ENCODE measurements around the gene ANKZF1.

ANKZF1 gene

GRCh38 chr2:219218217-219218731 is 11.3 kb upstream of the ANKZF1 start:
- TF ChIP-seq RAD21 (IDR thresholded peaks at IDR 0.05; ENCODE audit: low read depth): no peak
- TF ChIP-seq, protein P1, sequence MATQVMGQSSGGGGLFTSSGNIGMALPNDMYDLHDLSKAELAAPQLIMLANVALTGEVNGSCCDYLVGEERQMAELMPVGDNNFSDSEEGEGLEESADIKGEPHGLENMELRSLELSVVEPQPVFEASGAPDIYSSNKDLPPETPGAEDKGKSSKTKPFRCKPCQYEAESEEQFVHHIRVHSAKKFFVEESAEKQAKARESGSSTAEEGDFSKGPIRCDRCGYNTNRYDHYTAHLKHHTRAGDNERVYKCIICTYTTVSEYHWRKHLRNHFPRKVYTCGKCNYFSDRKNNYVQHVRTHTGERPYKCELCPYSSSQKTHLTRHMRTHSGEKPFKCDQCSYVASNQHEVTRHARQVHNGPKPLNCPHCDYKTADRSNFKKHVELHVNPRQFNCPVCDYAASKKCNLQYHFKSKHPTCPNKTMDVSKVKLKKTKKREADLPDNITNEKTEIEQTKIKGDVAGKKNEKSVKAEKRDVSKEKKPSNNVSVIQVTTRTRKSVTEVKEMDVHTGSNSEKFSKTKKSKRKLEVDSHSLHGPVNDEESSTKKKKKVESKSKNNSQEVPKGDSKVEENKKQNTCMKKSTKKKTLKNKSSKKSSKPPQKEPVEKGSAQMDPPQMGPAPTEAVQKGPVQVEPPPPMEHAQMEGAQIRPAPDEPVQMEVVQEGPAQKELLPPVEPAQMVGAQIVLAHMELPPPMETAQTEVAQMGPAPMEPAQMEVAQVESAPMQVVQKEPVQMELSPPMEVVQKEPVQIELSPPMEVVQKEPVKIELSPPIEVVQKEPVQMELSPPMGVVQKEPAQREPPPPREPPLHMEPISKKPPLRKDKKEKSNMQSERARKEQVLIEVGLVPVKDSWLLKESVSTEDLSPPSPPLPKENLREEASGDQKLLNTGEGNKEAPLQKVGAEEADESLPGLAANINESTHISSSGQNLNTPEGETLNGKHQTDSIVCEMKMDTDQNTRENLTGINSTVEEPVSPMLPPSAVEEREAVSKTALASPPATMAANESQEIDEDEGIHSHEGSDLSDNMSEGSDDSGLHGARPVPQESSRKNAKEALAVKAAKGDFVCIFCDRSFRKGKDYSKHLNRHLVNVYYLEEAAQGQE (IDR thresholded peaks at IDR 0.05; ENCODE audit: low read depth): peak; percentile 85

- TF ChIP-seq TCF12 (IDR thresholded peaks at IDR 0.05; ENCODE audit: low read depth) (peak; percentile 37; the same call in 1 of the 2 replicates), ZBTB7A (IDR thresholded peaks at IDR 0.05; ENCODE audit: low read depth) (peak; percentile 87), EP300 (IDR thresholded peaks at IDR 0.05; ENCODE audit: borderline replicate concordance) (no peak; the same call in 1 of the 2 replicates), TAF1 (IDR thresholded peaks at IDR 0.05; ENCODE audit: low read depth) (peak; percentile 84), CEBPB (IDR thresholded peaks at IDR 0.05) (no peak), FOXM1 (IDR thresholded peaks at IDR 0.05; ENCODE audit: borderline replicate concordance, low read depth) (0 out of 2 replicates have a peak, but pooled peaks have one; percentile 22), CREB1 (IDR thresholded peaks at IDR 0.05; ENCODE audit: low read depth) (no peak), RAD21 (IDR thresholded peaks at IDR 0.05; ENCODE audit: low read depth) (no peak), MAX (IDR thresholded peaks at IDR 0.05) (peak; percentile 99), YY1 (IDR thresholded peaks at IDR 0.05; ENCODE audit: low read depth) (no peak), TEAD4 (IDR thresholded peaks at IDR 0.05) (no peak), EGR1 (IDR thresholded peaks at IDR 0.05) (no peak; the same call in 1 of the 2 replicates), NFIC (IDR thresholded peaks at IDR 0.05) (no peak)
- TF ChIP-seq, protein P2, sequence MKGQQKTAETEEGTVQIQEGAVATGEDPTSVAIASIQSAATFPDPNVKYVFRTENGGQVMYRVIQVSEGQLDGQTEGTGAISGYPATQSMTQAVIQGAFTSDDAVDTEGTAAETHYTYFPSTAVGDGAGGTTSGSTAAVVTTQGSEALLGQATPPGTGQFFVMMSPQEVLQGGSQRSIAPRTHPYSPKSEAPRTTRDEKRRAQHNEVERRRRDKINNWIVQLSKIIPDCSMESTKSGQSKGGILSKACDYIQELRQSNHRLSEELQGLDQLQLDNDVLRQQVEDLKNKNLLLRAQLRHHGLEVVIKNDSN (IDR thresholded peaks at IDR 0.05): peak; percentile 99
- TF ChIP-seq, protein P1 (IDR thresholded peaks at IDR 0.05; ENCODE audit: low read depth): no peak
These were observed 10.6 kb upstream of the ANKZF1 start, which contains the start of gene ABCB6 for GRCh38 chr2:219218732-219219701. TSS of gene ABCB6 (minus strand) at chr2:219218958. CDS start at chr2:219218673, 285 bp downstream.

DNA sequence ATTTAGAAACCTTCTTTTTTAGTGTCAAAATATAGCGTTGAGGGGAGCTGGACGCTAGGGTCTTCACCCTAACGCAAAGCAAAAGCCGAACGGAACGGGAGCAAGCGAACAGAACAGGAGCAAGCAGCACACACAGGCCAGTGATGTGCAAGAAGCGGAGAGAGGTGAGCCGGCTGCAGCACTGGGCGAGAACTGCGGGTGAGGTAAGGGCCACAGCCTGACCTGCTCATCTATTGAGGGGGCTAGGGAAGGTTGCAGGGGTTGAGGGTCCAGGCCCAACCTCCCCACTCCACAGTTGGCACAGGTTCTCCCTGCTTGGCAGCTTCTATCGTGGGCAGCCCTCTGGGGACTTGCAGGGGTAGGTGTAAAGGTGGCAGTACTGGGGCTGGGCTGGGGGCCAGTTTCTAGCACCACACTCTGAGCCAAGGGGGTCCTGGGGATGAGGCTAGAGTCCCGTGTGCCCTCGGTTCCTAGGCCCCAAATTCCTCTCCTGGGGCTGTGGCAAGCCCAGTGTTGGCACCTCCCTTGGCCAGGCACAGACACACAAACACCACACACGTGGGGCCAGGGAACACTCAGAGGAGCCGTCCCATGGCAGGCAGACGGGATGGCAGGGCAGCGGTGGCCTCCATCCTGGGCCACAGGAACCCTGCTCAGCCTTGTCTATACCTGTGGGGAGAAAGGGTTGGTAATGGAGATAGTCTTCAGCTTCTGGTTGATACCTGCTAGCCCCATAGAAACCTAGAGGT is 9.6 kb upstream of the ANKZF1 start:
- TF ChIP-seq, protein P2 (IDR thresholded peaks at IDR 0.05): no peak
- TF ChIP-seq EGR1 (IDR thresholded peaks at IDR 0.05) (no peak), TEAD4 (IDR thresholded peaks at IDR 0.05) (no peak), CEBPB (IDR thresholded peaks at IDR 0.05) (no peak), TAF1 (IDR thresholded peaks at IDR 0.05; ENCODE audit: low read depth) (no peak), FOXM1 (IDR thresholded peaks at IDR 0.05; ENCODE audit: borderline replicate concordance, low read depth) (no peak), MAX (IDR thresholded peaks at IDR 0.05) (no peak), EP300 (IDR thresholded peaks at IDR 0.05; ENCODE audit: borderline replicate concordance) (no peak), ZBTB7A (IDR thresholded peaks at IDR 0.05; ENCODE audit: low read depth) (no peak), NFIC (IDR thresholded peaks at IDR 0.05) (no peak), CREB1 (IDR thresholded peaks at IDR 0.05; ENCODE audit: low read depth) (no peak)

DNA sequence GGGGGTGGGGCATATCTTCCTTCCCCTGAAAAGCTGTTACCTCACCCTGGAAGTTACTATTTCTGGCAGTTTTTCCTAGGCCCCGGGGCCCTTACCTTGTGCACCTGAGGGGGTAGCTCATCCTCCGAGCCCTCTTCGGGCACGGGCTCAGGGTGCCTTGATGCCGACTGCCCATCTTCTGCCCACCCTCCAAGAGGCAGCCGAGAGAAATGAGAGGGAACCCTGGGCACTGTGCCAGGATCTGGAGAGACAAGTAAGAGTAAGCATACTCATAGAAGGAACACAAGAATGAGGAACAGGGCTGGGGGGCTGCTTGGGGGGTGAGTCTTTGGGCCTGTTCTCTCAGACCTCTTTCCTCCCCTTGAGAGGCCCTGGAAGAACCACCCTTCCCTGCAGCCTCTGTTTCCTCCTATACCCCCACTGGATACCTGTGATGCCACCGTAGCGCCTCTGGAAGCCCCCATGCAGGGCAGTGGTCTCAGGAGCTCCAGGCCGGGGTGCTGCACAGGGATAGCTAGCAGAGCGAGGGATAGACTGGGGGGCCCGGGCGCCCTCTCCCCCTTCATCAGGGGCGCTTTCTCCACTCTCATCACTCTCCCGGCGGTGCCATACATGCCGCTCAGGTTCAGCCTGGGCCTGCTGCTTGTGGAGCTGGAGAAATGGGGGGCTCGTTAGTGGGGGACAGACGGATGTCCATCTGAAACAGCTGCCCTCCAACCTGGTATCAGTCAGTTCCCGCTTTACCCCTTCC is 8.8 kb upstream of the ANKZF1 start:
- TF ChIP-seq YY1 (IDR thresholded peaks at IDR 0.05; ENCODE audit: low read depth): no peak
- no peak for TF ChIP-seq TEAD4 (IDR thresholded peaks at IDR 0.05)
- no peak for TF ChIP-seq EP300 (IDR thresholded peaks at IDR 0.05; ENCODE audit: borderline replicate concordance)
- no peak for TF ChIP-seq EGR1 (IDR thresholded peaks at IDR 0.05)
- TF ChIP-seq, protein P1 (IDR thresholded peaks at IDR 0.05; ENCODE audit: low read depth): no peak

All from Ishikawa (cell line).